ENCODE results near the gene SCUBE2.

- TF ChIP-seq CTCF (IDR thresholded peaks at IDR 0.05) (no peak), POLR2A (IDR thresholded peaks at IDR 0.05) (no peak)
Measured at GRCh38 chr11:9075556-9075955, 15.8 kb downstream of the SCUBE2 start.

All from body of pancreas (tissue), 4 donors.